ENCODE measurements around the gene NUP210.

DNA sequence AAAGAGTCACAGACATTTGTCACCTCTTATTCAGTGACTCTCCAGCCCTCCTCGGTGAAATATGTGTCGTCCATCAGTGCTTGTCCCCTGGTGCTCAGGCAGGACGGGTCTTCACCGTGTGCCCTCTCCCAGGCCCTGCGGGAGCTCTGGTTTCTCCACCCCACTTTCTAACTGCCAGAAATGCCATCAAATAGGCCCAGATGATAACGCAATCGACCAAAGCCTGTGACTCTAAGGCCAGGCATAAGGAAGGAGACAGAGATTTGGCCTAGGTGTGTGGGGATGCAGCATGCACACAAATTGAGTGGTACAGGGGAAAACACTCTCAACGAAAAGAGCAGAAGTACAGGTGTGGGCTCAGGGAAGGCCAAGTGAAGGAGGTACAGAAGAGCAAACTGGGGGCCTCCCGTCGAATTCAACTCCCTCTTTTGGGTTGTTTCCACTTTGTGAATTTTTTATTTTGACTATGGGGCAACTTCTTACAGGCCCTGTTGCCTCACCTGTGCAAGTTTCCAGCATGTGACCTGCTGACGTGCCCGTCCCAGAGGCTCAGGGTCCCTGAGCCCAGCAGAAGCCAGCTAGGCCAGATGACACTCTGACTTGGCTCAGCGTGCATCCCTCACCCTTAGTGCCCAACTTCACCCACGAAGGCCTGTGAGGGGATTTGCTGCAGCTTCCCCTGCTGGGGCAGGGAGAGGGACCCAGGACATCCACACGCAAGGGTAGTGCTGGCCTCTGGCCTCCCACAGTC lies 4.7 kb downstream of the NUP210 start:
- TF ChIP-seq EZH2 (IDR thresholded peaks at IDR 0.05; ENCODE audit: low read length, unreplicated experiment): no peak
- TF ChIP-seq, protein P1, sequence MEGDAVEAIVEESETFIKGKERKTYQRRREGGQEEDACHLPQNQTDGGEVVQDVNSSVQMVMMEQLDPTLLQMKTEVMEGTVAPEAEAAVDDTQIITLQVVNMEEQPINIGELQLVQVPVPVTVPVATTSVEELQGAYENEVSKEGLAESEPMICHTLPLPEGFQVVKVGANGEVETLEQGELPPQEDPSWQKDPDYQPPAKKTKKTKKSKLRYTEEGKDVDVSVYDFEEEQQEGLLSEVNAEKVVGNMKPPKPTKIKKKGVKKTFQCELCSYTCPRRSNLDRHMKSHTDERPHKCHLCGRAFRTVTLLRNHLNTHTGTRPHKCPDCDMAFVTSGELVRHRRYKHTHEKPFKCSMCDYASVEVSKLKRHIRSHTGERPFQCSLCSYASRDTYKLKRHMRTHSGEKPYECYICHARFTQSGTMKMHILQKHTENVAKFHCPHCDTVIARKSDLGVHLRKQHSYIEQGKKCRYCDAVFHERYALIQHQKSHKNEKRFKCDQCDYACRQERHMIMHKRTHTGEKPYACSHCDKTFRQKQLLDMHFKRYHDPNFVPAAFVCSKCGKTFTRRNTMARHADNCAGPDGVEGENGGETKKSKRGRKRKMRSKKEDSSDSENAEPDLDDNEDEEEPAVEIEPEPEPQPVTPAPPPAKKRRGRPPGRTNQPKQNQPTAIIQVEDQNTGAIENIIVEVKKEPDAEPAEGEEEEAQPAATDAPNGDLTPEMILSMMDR (conservative IDR thresholded peaks at IDR 0.05; ENCODE audit: low read depth, low read length): no peak
